ENCODE measurements around the gene EBF3.

The EBF3 gene

GRCh38 chr10:129860396-129860795 is 103.7 kb downstream of the EBF3 start:
- Histone ChIP-seq H3K9me3 (ENCODE audit: low read length) (peaks cover 4% of the 10 kb centered on the region), H3K36me3 (ENCODE audit: insufficient read depth, low read length) (no peaks in the 10 kb centered on the region), H2AFZ (ENCODE audit: low read depth, low read length) (no peak overlapping the region), H3K4me1 (ENCODE audit: insufficient read depth, low read length) (peaks cover 10% of the 10 kb centered on the region), H3K27me3 (ENCODE audit: insufficient read depth, low read length) (no peaks in the 10 kb centered on the region), H3K4me3 (ENCODE audit: low read length) (no peak overlapping the region)

GRCh38 chr10:129859536-129859935 is 104.5 kb downstream of the EBF3 start:
- no peak overlapping the region for H3K4me3 ChIP-seq (ENCODE audit: low read length)
- H3K4me1 ChIP-seq (ENCODE audit: insufficient read depth, low read length), result peaks cover 10% of the 10 kb centered on the region
- H2AFZ ChIP-seq (ENCODE audit: low read depth, low read length), result no peak overlapping the region
- no peaks in the 10 kb centered on the region for H3K36me3 ChIP-seq (ENCODE audit: insufficient read depth, low read length)
- no peaks in the 10 kb centered on the region for H3K27me3 ChIP-seq (ENCODE audit: insufficient read depth, low read length)
- peaks cover 4% of the 10 kb centered on the region for H3K9me3 ChIP-seq (ENCODE audit: low read length)

- no peaks in the 10 kb centered on the region for H3K4me1 ChIP-seq (ENCODE audit: insufficient read depth, low read length)
- H3K4me3 ChIP-seq (ENCODE audit: low read length), result no peak overlapping the region
- H2AFZ ChIP-seq (ENCODE audit: low read depth, low read length), result no peak overlapping the region
- H3K9me3 ChIP-seq (ENCODE audit: low read length), result peaks cover 4% of the 10 kb centered on the region
- H3K27me3 ChIP-seq (ENCODE audit: insufficient read depth, low read length), result no peaks in the 10 kb centered on the region
- no peaks in the 10 kb centered on the region for H3K36me3 ChIP-seq (ENCODE audit: insufficient read depth, low read length)
Measured at GRCh38 chr10:129857242-129857960, 106.7 kb downstream of the EBF3 start.

- no peaks in the 10 kb centered on the region for H3K4me1 ChIP-seq (ENCODE audit: insufficient read depth, low read length)
- no peaks in the 10 kb centered on the region for H3K27me3 ChIP-seq (ENCODE audit: insufficient read depth, low read length)
- H3K4me3 ChIP-seq (ENCODE audit: low read length), result no peak overlapping the region
- no peak overlapping the region for H2AFZ ChIP-seq (ENCODE audit: low read depth, low read length)
- peaks cover 4% of the 10 kb centered on the region for H3K9me3 ChIP-seq (ENCODE audit: low read length)
- H3K36me3 ChIP-seq (ENCODE audit: insufficient read depth, low read length), result no peaks in the 10 kb centered on the region
Measured at GRCh38 chr10:129855836-129856563, 108.1 kb downstream of the EBF3 start.

- Histone ChIP-seq H3K36me3 (ENCODE audit: insufficient read depth, low read length) (no peaks in the 10 kb centered on the region), H3K4me1 (ENCODE audit: insufficient read depth, low read length) (no peaks in the 10 kb centered on the region)
Measured at GRCh38 chr10:129854796-129855705, 109.0 kb downstream of the EBF3 start.

GRCh38 chr10:129854158-129854557 is 109.9 kb downstream of the EBF3 start:
- Histone ChIP-seq H3K4me3 (ENCODE audit: low read length) (no peak overlapping the region), H3K36me3 (ENCODE audit: insufficient read depth, low read length) (no peaks in the 10 kb centered on the region)

More at GRCh38 chr10:129854796-129855705, 109.0 kb downstream of the EBF3 start:
- H3K4me3 ChIP-seq (ENCODE audit: low read length), result no peak overlapping the region
- no peaks in the 10 kb centered on the region for H3K27me3 ChIP-seq (ENCODE audit: insufficient read depth, low read length)
- H3K9me3 ChIP-seq (ENCODE audit: low read length), result peaks cover 4% of the 10 kb centered on the region
- H2AFZ ChIP-seq (ENCODE audit: low read depth, low read length), result no peak overlapping the region

GRCh38 chr10:129853562-129853903 is 110.5 kb downstream of the EBF3 start:
- no peaks in the 10 kb centered on the region for H3K27me3 ChIP-seq (ENCODE audit: insufficient read depth, low read length)
- H3K36me3 ChIP-seq (ENCODE audit: insufficient read depth, low read length), result no peaks in the 10 kb centered on the region
- H3K4me3 ChIP-seq (ENCODE audit: low read length), result no peak overlapping the region
- H3K4me1 ChIP-seq (ENCODE audit: insufficient read depth, low read length), result no peaks in the 10 kb centered on the region
- peaks cover 4% of the 10 kb centered on the region for H3K9me3 ChIP-seq (ENCODE audit: low read length)
- H2AFZ ChIP-seq (ENCODE audit: low read depth, low read length), result no peak overlapping the region

More at GRCh38 chr10:129854158-129854557, 109.9 kb downstream of the EBF3 start:
- Histone ChIP-seq H3K9me3 (ENCODE audit: low read length) (peaks cover 4% of the 10 kb centered on the region), H2AFZ (ENCODE audit: low read depth, low read length) (no peak overlapping the region), H3K27me3 (ENCODE audit: insufficient read depth, low read length) (no peaks in the 10 kb centered on the region), H3K4me1 (ENCODE audit: insufficient read depth, low read length) (no peaks in the 10 kb centered on the region)

GRCh38 chr10:129852829-129853561 is 111.1 kb downstream of the EBF3 start:
- H3K36me3 ChIP-seq (ENCODE audit: insufficient read depth, low read length), result no peaks in the 10 kb centered on the region
- H3K4me1 ChIP-seq (ENCODE audit: insufficient read depth, low read length), result no peaks in the 10 kb centered on the region
- no peak overlapping the region for H3K4me3 ChIP-seq (ENCODE audit: low read length)

GRCh38 chr10:129851941-129852640 is 112.0 kb downstream of the EBF3 start:
- H3K4me1 ChIP-seq (ENCODE audit: insufficient read depth, low read length), result peaks cover 5% of the 10 kb centered on the region
- no peak overlapping the region for H3K4me3 ChIP-seq (ENCODE audit: low read length)
- no peaks in the 10 kb centered on the region for H3K27me3 ChIP-seq (ENCODE audit: insufficient read depth, low read length)
- H3K9me3 ChIP-seq (ENCODE audit: low read length), result peaks cover 4% of the 10 kb centered on the region
- no peak overlapping the region for H2AFZ ChIP-seq (ENCODE audit: low read depth, low read length)
- no peaks in the 10 kb centered on the region for H3K36me3 ChIP-seq (ENCODE audit: insufficient read depth, low read length)

More at GRCh38 chr10:129852829-129853561, 111.1 kb downstream of the EBF3 start:
- H3K9me3 ChIP-seq (ENCODE audit: low read length), result peaks cover 4% of the 10 kb centered on the region
- no peaks in the 10 kb centered on the region for H3K27me3 ChIP-seq (ENCODE audit: insufficient read depth, low read length)
- no peak overlapping the region for H2AFZ ChIP-seq (ENCODE audit: low read depth, low read length)

GRCh38 chr10:129850790-129851189 is 113.3 kb downstream of the EBF3 start:
- Histone ChIP-seq H3K36me3 (ENCODE audit: insufficient read depth, low read length) (no peaks in the 10 kb centered on the region), H3K9me3 (ENCODE audit: low read length) (no peaks in the 10 kb centered on the region), H2AFZ (ENCODE audit: low read depth, low read length) (no peak overlapping the region), H3K4me1 (ENCODE audit: insufficient read depth, low read length) (peaks cover 10% of the 10 kb centered on the region), H3K4me3 (ENCODE audit: low read length) (no peak overlapping the region), H3K27me3 (ENCODE audit: insufficient read depth, low read length) (no peaks in the 10 kb centered on the region)

GRCh38 chr10:129850316-129850715 is 113.8 kb downstream of the EBF3 start:
- H3K4me3 ChIP-seq (ENCODE audit: low read length), result no peak overlapping the region
- H3K36me3 ChIP-seq (ENCODE audit: insufficient read depth, low read length), result no peaks in the 10 kb centered on the region
- peaks cover 10% of the 10 kb centered on the region for H3K4me1 ChIP-seq (ENCODE audit: insufficient read depth, low read length)
- H3K27me3 ChIP-seq (ENCODE audit: insufficient read depth, low read length), result no peaks in the 10 kb centered on the region
- no peak overlapping the region for H2AFZ ChIP-seq (ENCODE audit: low read depth, low read length)
- H3K9me3 ChIP-seq (ENCODE audit: low read length), result no peaks in the 10 kb centered on the region

- H3K36me3 ChIP-seq (ENCODE audit: insufficient read depth, low read length), result no peaks in the 10 kb centered on the region
- no peak overlapping the region for H2AFZ ChIP-seq (ENCODE audit: low read depth, low read length)
- H3K27me3 ChIP-seq (ENCODE audit: insufficient read depth, low read length), result no peaks in the 10 kb centered on the region
- no peaks in the 10 kb centered on the region for H3K9me3 ChIP-seq (ENCODE audit: low read length)
- no peak overlapping the region for H3K4me3 ChIP-seq (ENCODE audit: low read length)
- peaks cover 10% of the 10 kb centered on the region for H3K4me1 ChIP-seq (ENCODE audit: insufficient read depth, low read length)
Measured at GRCh38 chr10:129849853-129850252, 114.2 kb downstream of the EBF3 start.
